NCI-H2029 (cell line): ENCODE measurements around the gene ATF5.

Experiments used
- DNase-seq: peaks from one replicate; lab custom pipeline; 2025; lab: John Stamatoyannopoulos, UW

Gene ATF5

GRCh38 chr19:49894879-49895565 is 34.0 kb upstream of the ATF5 start:
- no peak for DNase-seq

GRCh38 chr19:49895566-49896297 is 33.3 kb upstream of the ATF5 start:
- DNase-seq: no peak

GRCh38 chr19:49896863-49897621 is 32.0 kb upstream of the ATF5 start, which contains the start of gene IL4I1:
Gene IL4I1 (minus strand): TSS chr19:49896887. CDS start chr19:49896160, 727 bp downstream.
- no peak for DNase-seq

- no peak for DNase-seq
Measured at GRCh38 chr19:49904136-49904535, 24.9 kb upstream of the ATF5 start.

- no peak for DNase-seq
Measured at GRCh38 chr19:49906879-49907564, 22.0 kb upstream of the ATF5 start.

- no peak for DNase-seq
Measured at GRCh38 chr19:49907745-49908446, 21.1 kb upstream of the ATF5 start.

GRCh38 chr19:49908480-49909420 is 20.3 kb upstream of the ATF5 start:
- DNase-seq: no peak

- DNase-seq: no peak
Measured at GRCh38 chr19:49910179-49910578, 18.8 kb upstream of the ATF5 start.

GRCh38 chr19:49911381-49912145 is 17.4 kb upstream of the ATF5 start:
- DNase-seq: no peak

- DNase-seq: no peak
Measured at GRCh38 chr19:49912965-49913685, 15.9 kb upstream of the ATF5 start.

GRCh38 chr19:49913720-49914119 is 15.3 kb upstream of the ATF5 start:
- DNase-seq: no peak

GRCh38 chr19:49915271-49915670 is 13.7 kb upstream of the ATF5 start:
- DNase-seq: no peak

- DNase-seq: no peak
Measured at GRCh38 chr19:49916839-49917733, 11.9 kb upstream of the ATF5 start.

GRCh38 chr19:49918089-49918488 is 10.9 kb upstream of the ATF5 start:
- no peak for DNase-seq

- no peak for DNase-seq
Measured at GRCh38 chr19:49920624-49921363, 8.2 kb upstream of the ATF5 start.

- no peak for DNase-seq
Measured at GRCh38 chr19:49921871-49922795, 6.9 kb upstream of the ATF5 start.
